B cell (primary cell): ENCODE measurements around the gene ZPLD1.

Experiments used
- EZH2 ChIP-seq: IDR thresholded peaks from 2 replicates; pipeline ENCODE4 v1.6.1; 2012; ENCODE audit warnings: borderline replicate concordance, low read depth, mild to moderate bottlenecking, moderate library complexity, low read length; ENCODE audit not compliant: insufficient read depth, poor library complexity, severe bottlenecking
- TF ChIP-seq, protein P1 (sequence below): fragments of 200-600 bp; IDR thresholded peaks from one replicate; pipeline ENCODE4 v1.8.0; 2022; ENCODE audit warnings: antibody characterized with exemption, mild to moderate bottlenecking

DNA sequence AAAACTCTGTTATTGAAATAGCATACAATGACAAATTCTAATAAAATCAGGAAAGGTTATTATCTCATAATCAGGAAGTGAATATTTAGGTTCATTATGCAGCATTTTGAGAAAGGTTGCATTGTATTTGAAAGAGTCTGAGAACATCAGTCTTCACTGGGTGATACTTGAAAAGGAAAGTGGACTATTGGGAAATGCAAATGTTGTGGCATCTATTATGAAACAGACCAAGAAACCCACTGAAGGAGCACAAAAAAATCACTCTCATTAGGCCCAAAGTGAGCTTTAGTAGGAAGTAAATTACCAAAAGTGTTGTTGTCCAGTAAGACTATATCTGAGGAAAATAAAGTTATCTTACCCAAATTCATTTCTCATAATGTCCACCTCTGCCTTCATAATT, 90.8 kb downstream of the ZPLD1 start:
- TF ChIP-seq, protein P1, sequence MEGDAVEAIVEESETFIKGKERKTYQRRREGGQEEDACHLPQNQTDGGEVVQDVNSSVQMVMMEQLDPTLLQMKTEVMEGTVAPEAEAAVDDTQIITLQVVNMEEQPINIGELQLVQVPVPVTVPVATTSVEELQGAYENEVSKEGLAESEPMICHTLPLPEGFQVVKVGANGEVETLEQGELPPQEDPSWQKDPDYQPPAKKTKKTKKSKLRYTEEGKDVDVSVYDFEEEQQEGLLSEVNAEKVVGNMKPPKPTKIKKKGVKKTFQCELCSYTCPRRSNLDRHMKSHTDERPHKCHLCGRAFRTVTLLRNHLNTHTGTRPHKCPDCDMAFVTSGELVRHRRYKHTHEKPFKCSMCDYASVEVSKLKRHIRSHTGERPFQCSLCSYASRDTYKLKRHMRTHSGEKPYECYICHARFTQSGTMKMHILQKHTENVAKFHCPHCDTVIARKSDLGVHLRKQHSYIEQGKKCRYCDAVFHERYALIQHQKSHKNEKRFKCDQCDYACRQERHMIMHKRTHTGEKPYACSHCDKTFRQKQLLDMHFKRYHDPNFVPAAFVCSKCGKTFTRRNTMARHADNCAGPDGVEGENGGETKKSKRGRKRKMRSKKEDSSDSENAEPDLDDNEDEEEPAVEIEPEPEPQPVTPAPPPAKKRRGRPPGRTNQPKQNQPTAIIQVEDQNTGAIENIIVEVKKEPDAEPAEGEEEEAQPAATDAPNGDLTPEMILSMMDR, result no peak
- TF ChIP-seq EZH2, result no peak
